Fibroblast of lung (primary cell): Measurements from ENCODE around the gene PPFIA4. TPM values are rescaled to one million over a fixed set of nuclear protein-coding genes. Genes with fewer than 3 reads are reported as not detected.
A peak's percentile ranks its signal among the peaks of the same experiment; 100 is the strongest.

Experiments used
- DNase-seq, 2 donors: peaks; one replicate each; pipeline versions ENCODE4 v3.0.0 to v3.0.0-alpha.2; 2010; ENCODE audit warnings: low read depth in 2 of 2
- H2AFZ ChIP-seq: 2 replicates; pipeline ENCODE4 v1.5.1; 2012; ENCODE audit warnings: low read length, control low read depth, inconsistent platforms
- H3K27ac ChIP-seq: 2 replicates; pipeline ENCODE4 v1.5.1; 2011; ENCODE audit warnings: low read length, control low read depth; ENCODE audit not compliant: insufficient read depth
- H3K27me3 ChIP-seq: 2 replicates; pipeline ENCODE4 v1.5.1; 2011; ENCODE audit warnings: mild to moderate bottlenecking, low read length; ENCODE audit not compliant: control insufficient read depth, insufficient read depth
- H3K36me3 ChIP-seq: 2 replicates; pipeline ENCODE4 v1.5.1; 2011; ENCODE audit warnings: low read length; ENCODE audit not compliant: control insufficient read depth, insufficient read depth
- H3K4me1 ChIP-seq: 2 replicates; pipeline ENCODE4 v1.5.1; 2011; ENCODE audit warnings: low read length; ENCODE audit not compliant: control insufficient read depth, insufficient read depth; ENCODE audit errors: extremely low read depth
- H3K4me2 ChIP-seq: 2 replicates; pipeline ENCODE4 v1.5.1; 2011; ENCODE audit warnings: low read length, control low read depth; ENCODE audit not compliant: insufficient read depth; ENCODE audit errors: extremely low read depth
- H3K4me3 ChIP-seq, 4 experiments: fragments of 200-600 bp in 1 of 4; sonication (generic) in 1 of 4; replicated peaks in 1 of 4; 2 replicates each; pipeline ENCODE4 v1.5.1; 2011 to 2016; ENCODE audit warnings: low read length in 4 of 4, low read depth in 3 of 4, mild to moderate bottlenecking in 3 of 4, control low read depth in 2 of 4, inconsistent platforms in 1 of 4, mixed read lengths in 1 of 4; ENCODE audit not compliant: insufficient read depth in 1 of 4; ENCODE audit errors: control extremely low read depth in 1 of 4
- H3K79me2 ChIP-seq: 2 replicates; pipeline ENCODE4 v1.5.1; 2012; ENCODE audit warnings: mild to moderate bottlenecking, low read length, inconsistent platforms; ENCODE audit not compliant: control insufficient read depth, insufficient read depth
- H3K9ac ChIP-seq: 2 replicates; pipeline ENCODE4 v1.5.1; 2011; ENCODE audit warnings: mild to moderate bottlenecking, low read length, control low read depth; ENCODE audit not compliant: insufficient read depth
- H3K9me3 ChIP-seq: 2 replicates; pipeline ENCODE4 v1.5.1; 2012; ENCODE audit warnings: low read depth, low read length; ENCODE audit not compliant: control insufficient read depth, insufficient read depth
- H4K20me1 ChIP-seq: 2 replicates; pipeline ENCODE4 v1.5.1; 2011; ENCODE audit warnings: low read length; ENCODE audit not compliant: control insufficient read depth, insufficient read depth; ENCODE audit errors: extremely low read depth
- CTCF ChIP-seq, 2 donors: IDR thresholded peaks in 1 of 2; conservative IDR thresholded peaks in 1 of 2; 1 replicate in 1 of 2; 2 replicates in 1 of 2; pipeline ENCODE4 v1.5.1; 2011 to 2012; ENCODE audit warnings: low read length in 2 of 2, control low read depth in 1 of 2, inconsistent platforms in 1 of 2, low read depth in 1 of 2, mild to moderate bottlenecking in 1 of 2
- EZH2 ChIP-seq: IDR thresholded peaks from 2 replicates; pipeline ENCODE4 v1.5.1; 2012; ENCODE audit warnings: low read length, control low read depth, mild to moderate bottlenecking; ENCODE audit errors: missing control alignments
- polyA plus RNA-seq, 2 donors: library from polyadenylated mRNA; depleted of rRNA in 1 of 2; stranded (reverse) in 1 of 2; unstranded in 1 of 2; fragments of >200 nt; gene quantifications; 2 replicates each; pipeline ENCODE4 v1.2.1, GENCODE V29; 2011 to 2012; ENCODE audit warnings: missing spikeins in 1 of 2
- total RNA-seq: library from RNA; depleted of rRNA; stranded (reverse); fragments of >200 nt; gene quantifications from 2 replicates; pipeline ENCODE4 v1.2.1, GENCODE V29; 2014

PPFIA4 gene
- total and polyA plus RNA-seq, 2 donors (not counting 1 experiment from before 2014, with no cell fraction given), result 3.2 to 4.3 TPM

- Histone ChIP-seq H3K27me3 (peaks cover 3% of the 10 kb centered on the region), H3K27ac (no peak overlapping the region), H3K4me3 (no peak overlapping the region), H3K9ac (no peak overlapping the region), H3K9me3 (no peaks in the 10 kb centered on the region), H3K79me2 (no peaks in the 10 kb centered on the region), H2AFZ (no peak overlapping the region), H3K4me1 (peaks cover 2% of the 10 kb centered on the region), H4K20me1 (no peaks in the 10 kb centered on the region), H3K4me2 (no peak overlapping the region), H3K36me3 (no peaks in the 10 kb centered on the region)
- TF ChIP-seq EZH2, result no peak
- TF ChIP-seq CTCF (conservative IDR thresholded peaks at IDR 0.05 in 1 of 2, IDR thresholded peaks at IDR 0.05 in 1 of 2; ENCODE audit: low read depth in 1 of 2, low read length in 2 of 2), result peak in 1 of 2 donors; percentile 14
- no peak for DNase-seq
Observed at GRCh38 chr1:203056516-203056915, 30.2 kb downstream of the PPFIA4 start.

- Histone ChIP-seq H3K4me3 (no peak overlapping the region), H3K4me2 (no peak overlapping the region), H3K9ac (no peak overlapping the region), H3K27me3 (peaks cover 3% of the 10 kb centered on the region), H3K4me1 (peaks cover 2% of the 10 kb centered on the region), H4K20me1 (no peaks in the 10 kb centered on the region), H3K79me2 (no peaks in the 10 kb centered on the region), H2AFZ (no peak overlapping the region), H3K9me3 (no peaks in the 10 kb centered on the region), H3K36me3 (no peaks in the 10 kb centered on the region), H3K27ac (no peak overlapping the region)
- TF ChIP-seq EZH2 (no peak), CTCF (conservative IDR thresholded peaks at IDR 0.05 in 1 of 2, IDR thresholded peaks at IDR 0.05 in 1 of 2; ENCODE audit: low read depth in 1 of 2, low read length in 2 of 2) (no peak)
- no peak for DNase-seq
Observed at GRCh38 chr1:203057911-203058675, 31.8 kb downstream of the PPFIA4 start.

- Histone ChIP-seq H3K27ac (no peak overlapping the region), H3K9me3 (no peaks in the 10 kb centered on the region), H2AFZ (no peak overlapping the region), H3K4me1 (peaks cover 2% of the 10 kb centered on the region), H3K9ac (no peak overlapping the region), H3K4me2 (no peak overlapping the region), H4K20me1 (no peaks in the 10 kb centered on the region), H3K4me3 (no peak overlapping the region), H3K79me2 (no peaks in the 10 kb centered on the region), H3K36me3 (no peaks in the 10 kb centered on the region), H3K27me3 (peaks cover 3% of the 10 kb centered on the region)
- no peak for DNase-seq
- TF ChIP-seq EZH2 (no peak), CTCF (conservative IDR thresholded peaks at IDR 0.05 in 1 of 2, IDR thresholded peaks at IDR 0.05 in 1 of 2; ENCODE audit: low read depth in 1 of 2, low read length in 2 of 2) (no peak)
Observed at GRCh38 chr1:203058676-203058935, 32.3 kb downstream of the PPFIA4 start.
